Fibroblast of mammary gland (primary cell): ENCODE data around the gene FAM107A.

Experiments used
- DNase-seq: peaks from one replicate; pipeline ENCODE4 v3.0.0-alpha.2; 2010; ENCODE audit warnings: low read depth
- H3K4me3 ChIP-seq: 2 replicates; pipeline ENCODE4 v1.5.1; 2011; ENCODE audit warnings: low read depth, mild to moderate bottlenecking, low read length, moderate library complexity; ENCODE audit not compliant: control insufficient read depth
- CTCF ChIP-seq: conservative IDR thresholded peaks from 2 replicates; pipeline ENCODE4 v1.5.1; 2011; ENCODE audit warnings: low read depth, low read length, inconsistent platforms; ENCODE audit not compliant: control insufficient read depth, insufficient read depth

FAM107A gene

GRCh38 chr3:58622436-58622835 is 45.2 kb upstream of the FAM107A start:
- TF ChIP-seq CTCF: no peak
- no peak overlapping the region for H3K4me3 ChIP-seq
- DNase-seq: no peak

- DNase-seq: no peak
Measured at GRCh38 chr3:58621086-58621830, 44.1 kb upstream of the FAM107A start.

GRCh38 chr3:58620421-58620820 is 43.2 kb upstream of the FAM107A start:
- no peak for TF ChIP-seq CTCF
- H3K4me3 ChIP-seq: no peak overlapping the region
- DNase-seq: no peak

More at GRCh38 chr3:58621086-58621830, 44.1 kb upstream of the FAM107A start:
- TF ChIP-seq CTCF: no peak
- no peak overlapping the region for H3K4me3 ChIP-seq

- H3K4me3 ChIP-seq: no peak overlapping the region
- DNase-seq: no peak
- TF ChIP-seq CTCF: no peak
Measured at GRCh38 chr3:58617338-58617761, 40.2 kb upstream of the FAM107A start.

GRCh38 chr3:58613236-58614132 is 36.3 kb upstream of the FAM107A start:
- TF ChIP-seq CTCF: no peak
- DNase-seq: no peak
- H3K4me3 ChIP-seq: no peak overlapping the region

GRCh38 chr3:58612830-58613229 is 35.6 kb upstream of the FAM107A start:
- H3K4me3 ChIP-seq: no peak overlapping the region
- no peak for DNase-seq
- TF ChIP-seq CTCF: no peak
